A549 (cell line): ENCODE measurements around the gene TSPAN3.

ENCODE experiments used
- BCL3 ChIP-seq: fragments of >200 bp; sonication (Bioruptor Twin); formaldehyde crosslinking; IDR thresholded peaks from 3 replicates; pipeline ENCODE4 v1.6.1; 2016
- BHLHE40 ChIP-seq: IDR thresholded peaks from 2 replicates; pipeline ENCODE4 v1.6.1; 2012; ENCODE audit warnings: low read depth, low read length, inconsistent platforms
- CEBPB ChIP-seq, 2 experiments: fragments of >200 bp in 1 of 2; sonication (Bioruptor Twin) in 1 of 2; formaldehyde crosslinking in 1 of 2; IDR thresholded peaks; 2 replicates each; pipeline ENCODE4 v1.6.1; 2012 to 2016
- CTCF ChIP-seq: fragments of >200 bp; sonication (Bioruptor Twin); formaldehyde crosslinking; IDR thresholded peaks from 3 replicates; pipeline ENCODE4 v1.5.1; 2016
- HEYL ChIP-seq: fragments of 250-450 bp; sonication (Bioruptor Pico); IDR thresholded peaks from 2 replicates; pipeline ENCODE4 v1.8.0; 2021; ENCODE audit warnings: mild to moderate bottlenecking, moderate library complexity
- JUNB ChIP-seq: fragments of >200 bp; sonication (Bioruptor Twin); formaldehyde crosslinking; IDR thresholded peaks from 2 replicates; pipeline ENCODE4 v1.6.1; 2016
- KDM5A ChIP-seq: fragments of 200-600 bp; sonication (generic); IDR thresholded peaks from 2 replicates; pipeline ENCODE4 v1.6.1; 2016; ENCODE audit warnings: antibody characterized with exemption, mild to moderate bottlenecking
- MYC ChIP-seq: IDR thresholded peaks from 2 replicates; pipeline ENCODE4 v1.6.1; 2012; ENCODE audit warnings: mild to moderate bottlenecking, inconsistent platforms, low read length, improper control_type of control experiment, borderline replicate concordance
- PHF8 ChIP-seq: fragments of 200-600 bp; sonication (generic); IDR thresholded peaks from 2 replicates; pipeline ENCODE4 v1.6.1; 2016; ENCODE audit warnings: low read depth, mild to moderate bottlenecking, antibody characterized with exemption, moderate library complexity, borderline replicate concordance
- POLR2A ChIP-seq: IDR thresholded peaks from 2 replicates; pipeline ENCODE4 v1.6.1; 2012; ENCODE audit warnings: mild to moderate bottlenecking, low read length
- RAD21 ChIP-seq, 2 experiments: fragments of >200 bp in 1 of 2; sonication (Bioruptor Twin) in 1 of 2; formaldehyde crosslinking in 1 of 2; IDR thresholded peaks in 1 of 2; conservative IDR thresholded peaks in 1 of 2; 2 replicates in 1 of 2; 3 replicates in 1 of 2; pipeline ENCODE4 v1.6.1; 2012 to 2018; ENCODE audit warnings: inconsistent platforms in 1 of 2
- REST ChIP-seq: fragments of 200-600 bp; sonication (generic); IDR thresholded peaks from 2 replicates; pipeline ENCODE4 v1.6.1; 2016; ENCODE audit warnings: antibody characterized with exemption, mild to moderate bottlenecking, moderate library complexity
- RFX5 ChIP-seq: fragments of 450-650 bp; IDR thresholded peaks from 2 replicates; pipeline ENCODE4 v1.7.1; 2014; ENCODE audit warnings: antibody characterized with exemption, mild to moderate bottlenecking, moderate library complexity
- TP53 ChIP-seq: fragments of 250-450 bp; sonication (Bioruptor Pico); IDR thresholded peaks from 2 replicates; pipeline ENCODE4 v1.5.0; 2021; ENCODE audit warnings: mild to moderate bottlenecking, moderate library complexity

GRCh38 chr15:77038312-77039216 lies 32.3 kb downstream of the TSPAN3 start:
- TF ChIP-seq CTCF (no peak), TP53 (CRISPR knock-in tag) (no peak), POLR2A (no peak), HEYL (no peak), RFX5 (no peak), BHLHE40 (no peak), CEBPB (IDR thresholded peaks at IDR 0.05) (no peak), REST (no peak), MYC (no peak), RAD21 (conservative IDR thresholded peaks at IDR 0.05 in 1 of 2, IDR thresholded peaks at IDR 0.05 in 1 of 2) (no peak), PHF8 (no peak), JUNB (no peak), BCL3 (no peak), KDM5A (no peak)
